NCI-H2081 (cell line): ENCODE data around the gene SLC22A14.

Experiments
- DNase-seq, 2 experiments: peaks; one replicate each; lab custom pipeline; 2025; lab: John Stamatoyannopoulos, UW

The SLC22A14 gene

GRCh38 chr3:38346587-38347410 is 64.7 kb downstream of the SLC22A14 start, which contains the start of gene XYLB:
TSS of gene XYLB (plus strand) at chr3:38346785. CDS start at chr3:38346869, 84 bp downstream.
- DNase-seq: peak; percentile 74 to 86

- no peak for DNase-seq
These were observed 65.5 kb downstream of the SLC22A14 start for GRCh38 chr3:38347421-38348200.

GRCh38 chr3:38348903-38349302 is 66.8 kb downstream of the SLC22A14 start:
- DNase-seq: no peak

- DNase-seq: no peak
These were observed 67.7 kb downstream of the SLC22A14 start for GRCh38 chr3:38349684-38350359.

GRCh38 chr3:38353151-38353550 is 71.1 kb downstream of the SLC22A14 start:
- no peak for DNase-seq

- no peak for DNase-seq
These were observed 72.7 kb downstream of the SLC22A14 start for GRCh38 chr3:38354588-38355330.

- DNase-seq: no peak
These were observed 76.9 kb downstream of the SLC22A14 start for GRCh38 chr3:38359038-38359437.

- no peak for DNase-seq
These were observed 78.3 kb downstream of the SLC22A14 start for GRCh38 chr3:38360345-38360744.

GRCh38 chr3:38361496-38361895 is 79.4 kb downstream of the SLC22A14 start:
- DNase-seq: no peak

- DNase-seq: no peak
These were observed 80.7 kb downstream of the SLC22A14 start for GRCh38 chr3:38362825-38363224.

GRCh38 chr3:38364721-38365400 is 82.8 kb downstream of the SLC22A14 start:
- no peak for DNase-seq

- DNase-seq: no peak
These were observed 83.5 kb downstream of the SLC22A14 start for GRCh38 chr3:38365469-38366062.

GRCh38 chr3:38366082-38366481 is 84.0 kb downstream of the SLC22A14 start:
- DNase-seq: no peak

- no peak for DNase-seq
These were observed 85.7 kb downstream of the SLC22A14 start for GRCh38 chr3:38367779-38368178.
